OCI-LY1 (cell line): ENCODE results near the gene BMI1.

Experiments used
- H2AFZ ChIP-seq: fragments of 200-600 bp; sonication (generic), shearing (Covaris generic); 2 replicates; pipeline ENCODE4 v1.6.0; 2014; ENCODE audit warnings: antibody characterized with exemption, mild to moderate bottlenecking, low read length
- H3F3A ChIP-seq: fragments of 200-600 bp; sonication (generic), shearing (Covaris generic); 2 replicates; pipeline ENCODE4 v1.6.0; 2014; ENCODE audit warnings: mild to moderate bottlenecking, antibody characterized with exemption, low read length, moderate library complexity; ENCODE audit not compliant: insufficient read depth
- H3K27ac ChIP-seq: fragments of 200-600 bp; sonication (generic); 2 replicates; pipeline ENCODE4 v1.5.1; 2014; ENCODE audit warnings: low read length, mixed run types, mild to moderate bottlenecking, low read depth; ENCODE audit not compliant: poor library complexity, severe bottlenecking
- H3K27me3 ChIP-seq: fragments of 200-600 bp; sonication (generic); 2 replicates; pipeline ENCODE4 v1.6.0; 2014; ENCODE audit warnings: antibody characterized with exemption, mild to moderate bottlenecking, low read length, moderate library complexity; ENCODE audit not compliant: insufficient read depth
- H3K36me3 ChIP-seq: fragments of 200-600 bp; sonication (generic); 2 replicates; pipeline ENCODE4 v1.6.1; 2014; ENCODE audit warnings: mild to moderate bottlenecking, antibody characterized with exemption, low read length, moderate library complexity, mixed read lengths; ENCODE audit not compliant: insufficient read depth
- H3K4me1 ChIP-seq: fragments of 200-600 bp; sonication (generic); 2 replicates; pipeline ENCODE4 v1.5.1; 2014; ENCODE audit warnings: mild to moderate bottlenecking, low read length, moderate library complexity; ENCODE audit not compliant: insufficient read depth, severe bottlenecking
- H3K4me2 ChIP-seq: fragments of 200-600 bp; sonication (generic), shearing (Covaris generic); 2 replicates; pipeline ENCODE4 v1.6.1; 2014; ENCODE audit warnings: low read length
- H3K4me3 ChIP-seq: fragments of 200-600 bp; sonication (generic); 2 replicates; pipeline ENCODE4 v1.5.1; 2014; ENCODE audit warnings: low read length, low read depth, mild to moderate bottlenecking, mixed read lengths; ENCODE audit not compliant: poor library complexity, severe bottlenecking
- H3K79me2 ChIP-seq: fragments of 200-600 bp; shearing (Covaris generic); 2 replicates; pipeline ENCODE4 v1.6.1; 2016; ENCODE audit warnings: mixed run types, low read length, mixed read lengths; ENCODE audit not compliant: insufficient read depth
- H3K9ac ChIP-seq: fragments of 200-600 bp; sonication (generic), shearing (Covaris generic); 2 replicates; pipeline ENCODE4 v1.6.1; 2014; ENCODE audit warnings: mild to moderate bottlenecking, low read length, mixed read lengths
- H3K9me2 ChIP-seq: fragments of 200-600 bp; sonication (generic), shearing (Covaris generic); 2 replicates; pipeline ENCODE4 v1.6.1; 2014; ENCODE audit warnings: low read depth, mild to moderate bottlenecking, low read length, mixed read lengths
- H3K9me3 ChIP-seq: fragments of 200-600 bp; shearing (Covaris generic); 2 replicates; pipeline ENCODE4 v1.6.1; 2014; ENCODE audit warnings: low read length, mixed read lengths
- H4K20me1 ChIP-seq: fragments of 200-600 bp; sonication (generic), shearing (Covaris generic); 2 replicates; pipeline ENCODE4 v1.6.0; 2016; ENCODE audit warnings: mild to moderate bottlenecking, low read length; ENCODE audit not compliant: insufficient read depth
- CTCF ChIP-seq: fragments of 200-600 bp; sonication (generic), shearing (Covaris generic); IDR thresholded peaks from 2 replicates; pipeline ENCODE4 v1.5.1; 2017; ENCODE audit warnings: mild to moderate bottlenecking, antibody characterized with exemption, low read length, moderate library complexity, mixed read lengths
- EZH2 ChIP-seq: fragments of 200-600 bp; sonication (generic), shearing (Covaris generic); IDR thresholded peaks from 2 replicates; pipeline ENCODE4 v1.8.0; 2017; ENCODE audit warnings: borderline replicate concordance, mixed run types, mild to moderate bottlenecking, antibody characterized with exemption, low read length, moderate library complexity, mixed read lengths

The BMI1 gene

GRCh38 chr10:22368981-22369380 lies 48.1 kb downstream of the BMI1 start:
- Histone ChIP-seq H3K9ac (no peak overlapping the region), H3K27me3 (no peaks in the 10 kb centered on the region), H3K27ac (no peak overlapping the region), H3K9me2 (no peaks in the 10 kb centered on the region), H3K9me3 (no peaks in the 10 kb centered on the region), H3K4me3 (no peak overlapping the region), H3K4me2 (no peak overlapping the region), H2AFZ (no peak overlapping the region), H3K4me1 (no peaks in the 10 kb centered on the region), H3K36me3 (no peaks in the 10 kb centered on the region), H3F3A (no peaks in the 10 kb centered on the region), H4K20me1 (no peaks in the 10 kb centered on the region), H3K79me2 (no peaks in the 10 kb centered on the region)
- TF ChIP-seq EZH2, result no peak
- TF ChIP-seq CTCF, result no peak

- no peak overlapping the region for H2AFZ ChIP-seq
- no peaks in the 10 kb centered on the region for H3F3A ChIP-seq
- no peak overlapping the region for H3K4me3 ChIP-seq
- TF ChIP-seq EZH2, result no peak
- no peak for TF ChIP-seq CTCF
- H3K27me3 ChIP-seq, result no peaks in the 10 kb centered on the region
- H3K4me1 ChIP-seq, result no peaks in the 10 kb centered on the region
- H3K9me3 ChIP-seq, result no peaks in the 10 kb centered on the region
- no peaks in the 10 kb centered on the region for H3K79me2 ChIP-seq
- no peaks in the 10 kb centered on the region for H3K36me3 ChIP-seq
- H3K27ac ChIP-seq, result no peak overlapping the region
- no peaks in the 10 kb centered on the region for H4K20me1 ChIP-seq
- no peaks in the 10 kb centered on the region for H3K9me2 ChIP-seq
- H3K9ac ChIP-seq, result no peak overlapping the region
- no peak overlapping the region for H3K4me2 ChIP-seq
These were observed 48.7 kb downstream of the BMI1 start for GRCh38 chr10:22369434-22370072.

DNA sequence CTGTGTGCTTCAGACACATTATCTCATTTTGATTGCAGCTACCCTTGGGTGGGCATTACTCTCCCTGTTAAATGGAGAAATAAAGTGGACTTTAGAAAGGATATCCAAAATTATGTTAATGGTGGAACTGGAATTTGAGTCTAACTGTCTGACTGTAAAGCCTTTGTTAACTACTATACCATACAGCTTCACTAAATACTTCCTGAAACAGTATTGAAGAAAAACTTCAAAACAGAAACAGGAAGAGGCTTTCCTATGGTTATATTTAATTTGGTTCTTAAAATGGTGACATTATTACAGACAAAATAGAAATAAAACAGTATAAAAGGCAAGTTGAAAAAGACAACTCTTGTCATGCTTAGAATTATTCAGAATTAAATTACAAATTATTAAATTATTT lies 49.4 kb downstream of the BMI1 start:
- H3K4me2 ChIP-seq, result no peak overlapping the region
- H4K20me1 ChIP-seq, result no peaks in the 10 kb centered on the region

More for the DNA sequence above, 49.4 kb downstream of the BMI1 start:
- TF ChIP-seq EZH2 (no peak), CTCF (no peak)
- no peak overlapping the region for H2AFZ ChIP-seq
- H3K27ac ChIP-seq, result no peak overlapping the region
- H3K9me3 ChIP-seq, result no peaks in the 10 kb centered on the region
- H3K36me3 ChIP-seq, result no peaks in the 10 kb centered on the region
- no peaks in the 10 kb centered on the region for H3F3A ChIP-seq
- H3K79me2 ChIP-seq, result no peaks in the 10 kb centered on the region
- H3K9ac ChIP-seq, result no peak overlapping the region
- H3K4me1 ChIP-seq, result no peaks in the 10 kb centered on the region
- no peaks in the 10 kb centered on the region for H3K27me3 ChIP-seq
- no peaks in the 10 kb centered on the region for H3K9me2 ChIP-seq
- H3K4me3 ChIP-seq, result no peak overlapping the region
